Fibroblast of lung (primary cell): ENCODE data around the gene ARMC9. TPM values are rescaled to one million over a fixed set of nuclear protein-coding genes. Genes with fewer than 3 reads are reported as not detected.

ENCODE experiments used
- DNase-seq, 2 donors: peaks; one replicate each; pipeline versions ENCODE4 v3.0.0 to v3.0.0-alpha.2; 2010; ENCODE audit warnings: low read depth in 2 of 2
- H2AFZ ChIP-seq: 2 replicates; pipeline ENCODE4 v1.5.1; 2012; ENCODE audit warnings: low read length, control low read depth, inconsistent platforms
- H3K27ac ChIP-seq: 2 replicates; pipeline ENCODE4 v1.5.1; 2011; ENCODE audit warnings: low read length, control low read depth; ENCODE audit not compliant: insufficient read depth
- H3K27me3 ChIP-seq: 2 replicates; pipeline ENCODE4 v1.5.1; 2011; ENCODE audit warnings: mild to moderate bottlenecking, low read length; ENCODE audit not compliant: control insufficient read depth, insufficient read depth
- H3K36me3 ChIP-seq: 2 replicates; pipeline ENCODE4 v1.5.1; 2011; ENCODE audit warnings: low read length; ENCODE audit not compliant: control insufficient read depth, insufficient read depth
- H3K4me1 ChIP-seq: 2 replicates; pipeline ENCODE4 v1.5.1; 2011; ENCODE audit warnings: low read length; ENCODE audit not compliant: control insufficient read depth, insufficient read depth; ENCODE audit errors: extremely low read depth
- H3K4me2 ChIP-seq: 2 replicates; pipeline ENCODE4 v1.5.1; 2011; ENCODE audit warnings: low read length, control low read depth; ENCODE audit not compliant: insufficient read depth; ENCODE audit errors: extremely low read depth
- H3K4me3 ChIP-seq, 4 experiments: fragments of 200-600 bp in 1 of 4; sonication (generic) in 1 of 4; replicated peaks in 1 of 4; 2 replicates each; pipeline ENCODE4 v1.5.1; 2011 to 2016; ENCODE audit warnings: low read length in 4 of 4, low read depth in 3 of 4, mild to moderate bottlenecking in 3 of 4, control low read depth in 2 of 4, inconsistent platforms in 1 of 4, mixed read lengths in 1 of 4; ENCODE audit not compliant: insufficient read depth in 1 of 4; ENCODE audit errors: control extremely low read depth in 1 of 4
- H3K79me2 ChIP-seq: 2 replicates; pipeline ENCODE4 v1.5.1; 2012; ENCODE audit warnings: mild to moderate bottlenecking, low read length, inconsistent platforms; ENCODE audit not compliant: control insufficient read depth, insufficient read depth
- H3K9ac ChIP-seq: 2 replicates; pipeline ENCODE4 v1.5.1; 2011; ENCODE audit warnings: mild to moderate bottlenecking, low read length, control low read depth; ENCODE audit not compliant: insufficient read depth
- H3K9me3 ChIP-seq: 2 replicates; pipeline ENCODE4 v1.5.1; 2012; ENCODE audit warnings: low read depth, low read length; ENCODE audit not compliant: control insufficient read depth, insufficient read depth
- H4K20me1 ChIP-seq: 2 replicates; pipeline ENCODE4 v1.5.1; 2011; ENCODE audit warnings: low read length; ENCODE audit not compliant: control insufficient read depth, insufficient read depth; ENCODE audit errors: extremely low read depth
- EZH2 ChIP-seq: IDR thresholded peaks from 2 replicates; pipeline ENCODE4 v1.5.1; 2012; ENCODE audit warnings: low read length, control low read depth, mild to moderate bottlenecking; ENCODE audit errors: missing control alignments
- polyA plus RNA-seq, 2 donors: library from polyadenylated mRNA; depleted of rRNA in 1 of 2; stranded (reverse) in 1 of 2; unstranded in 1 of 2; fragments of >200 nt; gene quantifications; 2 replicates each; pipeline ENCODE4 v1.2.1, GENCODE V29; 2011 to 2012; ENCODE audit warnings: missing spikeins in 1 of 2
- total RNA-seq: library from RNA; depleted of rRNA; stranded (reverse); fragments of >200 nt; gene quantifications from 2 replicates; pipeline ENCODE4 v1.2.1, GENCODE V29; 2014
- TF ChIP-seq, protein P1 (sequence below), 2 donors: IDR thresholded peaks in 1 of 2; conservative IDR thresholded peaks in 1 of 2; 1 replicate in 1 of 2; 2 replicates in 1 of 2; pipeline ENCODE4 v1.5.1; 2011 to 2012; ENCODE audit warnings: low read length in 2 of 2, control low read depth in 1 of 2, inconsistent platforms in 1 of 2, low read depth in 1 of 2, mild to moderate bottlenecking in 1 of 2

ARMC9 gene
- total and polyA plus RNA-seq, 2 donors (not counting 1 experiment from before 2014, with no cell fraction given), result 68.4 to 153 TPM

- H4K20me1 ChIP-seq, result no peaks in the 10 kb centered on the region
- H3K4me3 ChIP-seq, result no peak overlapping the region
- no peak overlapping the region for H3K9ac ChIP-seq
- DNase-seq, result no peak
- H3K4me1 ChIP-seq, result no peaks in the 10 kb centered on the region
- no peak overlapping the region for H2AFZ ChIP-seq
- no peak overlapping the region for H3K27ac ChIP-seq
- H3K4me2 ChIP-seq, result no peak overlapping the region
- H3K27me3 ChIP-seq, result no peaks in the 10 kb centered on the region
- H3K9me3 ChIP-seq, result no peaks in the 10 kb centered on the region
- peaks cover 4% of the 10 kb centered on the region for H3K36me3 ChIP-seq
- TF ChIP-seq EZH2, result no peak
- TF ChIP-seq, protein P1, sequence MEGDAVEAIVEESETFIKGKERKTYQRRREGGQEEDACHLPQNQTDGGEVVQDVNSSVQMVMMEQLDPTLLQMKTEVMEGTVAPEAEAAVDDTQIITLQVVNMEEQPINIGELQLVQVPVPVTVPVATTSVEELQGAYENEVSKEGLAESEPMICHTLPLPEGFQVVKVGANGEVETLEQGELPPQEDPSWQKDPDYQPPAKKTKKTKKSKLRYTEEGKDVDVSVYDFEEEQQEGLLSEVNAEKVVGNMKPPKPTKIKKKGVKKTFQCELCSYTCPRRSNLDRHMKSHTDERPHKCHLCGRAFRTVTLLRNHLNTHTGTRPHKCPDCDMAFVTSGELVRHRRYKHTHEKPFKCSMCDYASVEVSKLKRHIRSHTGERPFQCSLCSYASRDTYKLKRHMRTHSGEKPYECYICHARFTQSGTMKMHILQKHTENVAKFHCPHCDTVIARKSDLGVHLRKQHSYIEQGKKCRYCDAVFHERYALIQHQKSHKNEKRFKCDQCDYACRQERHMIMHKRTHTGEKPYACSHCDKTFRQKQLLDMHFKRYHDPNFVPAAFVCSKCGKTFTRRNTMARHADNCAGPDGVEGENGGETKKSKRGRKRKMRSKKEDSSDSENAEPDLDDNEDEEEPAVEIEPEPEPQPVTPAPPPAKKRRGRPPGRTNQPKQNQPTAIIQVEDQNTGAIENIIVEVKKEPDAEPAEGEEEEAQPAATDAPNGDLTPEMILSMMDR (conservative IDR thresholded peaks at IDR 0.05 in 1 of 2, IDR thresholded peaks at IDR 0.05 in 1 of 2; ENCODE audit: low read depth in 1 of 2, low read length in 2 of 2), result no peak
- no peaks in the 10 kb centered on the region for H3K79me2 ChIP-seq
Measured at GRCh38 chr2:231360881-231361371, 162.5 kb downstream of the ARMC9 start.

DNA sequence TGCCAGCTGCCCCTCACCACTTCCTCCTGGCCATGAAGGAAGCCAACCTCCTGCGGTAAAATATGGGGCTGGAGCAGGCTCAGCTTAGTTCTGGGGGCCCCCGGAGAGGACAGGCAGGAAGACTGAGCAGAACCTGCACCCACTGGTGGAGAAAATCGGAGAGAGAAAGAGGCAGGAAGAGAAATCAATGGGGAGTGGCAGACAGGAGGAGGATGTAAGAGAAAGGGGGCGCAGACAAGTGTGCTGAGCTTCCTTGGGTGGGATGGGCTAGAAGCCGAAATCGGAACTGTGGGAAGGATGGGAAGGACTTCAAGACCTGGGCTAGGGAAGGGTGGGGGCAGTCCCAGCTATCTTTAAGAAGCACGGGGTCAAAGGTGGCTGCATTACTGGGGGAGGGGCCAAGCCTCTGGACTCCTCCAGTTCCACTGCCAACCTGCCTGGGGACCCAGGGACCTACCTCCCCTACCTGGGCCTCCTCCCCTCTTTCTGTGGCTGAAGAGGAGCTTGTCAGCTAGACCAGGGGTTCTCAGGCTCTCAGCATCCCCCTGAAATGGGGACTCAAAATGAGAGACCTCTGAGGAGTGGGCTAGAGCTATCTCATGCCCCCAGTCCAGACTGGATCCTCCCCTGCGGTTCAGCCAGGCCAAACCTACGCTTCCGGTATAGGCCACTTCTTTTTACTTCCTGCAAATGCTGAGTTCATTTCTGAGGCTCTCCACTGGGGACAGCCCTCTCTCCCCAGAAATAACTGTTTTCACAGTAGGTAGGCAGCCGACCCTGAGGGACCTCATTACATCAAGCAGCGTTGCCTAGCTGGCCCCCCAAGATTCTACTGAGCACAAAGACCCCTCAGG is 163.5 kb downstream of the ARMC9 start:
- Histone ChIP-seq H3K4me3 (no peak overlapping the region), H3K27me3 (no peaks in the 10 kb centered on the region), H3K9me3 (no peaks in the 10 kb centered on the region), H3K79me2 (no peaks in the 10 kb centered on the region), H3K4me1 (no peaks in the 10 kb centered on the region), H4K20me1 (no peaks in the 10 kb centered on the region), H3K36me3 (peaks cover 4% of the 10 kb centered on the region), H3K4me2 (no peak overlapping the region), H3K27ac (no peak overlapping the region), H2AFZ (no peak overlapping the region), H3K9ac (no peak overlapping the region)
- TF ChIP-seq, protein P1 (conservative IDR thresholded peaks at IDR 0.05 in 1 of 2, IDR thresholded peaks at IDR 0.05 in 1 of 2; ENCODE audit: low read depth in 1 of 2, low read length in 2 of 2), result no peak
- TF ChIP-seq EZH2, result no peak
- no peak for DNase-seq

GRCh38 chr2:231362555-231363184 is 164.2 kb downstream of the ARMC9 start:
- Histone ChIP-seq H2AFZ (no peak overlapping the region), H3K79me2 (no peaks in the 10 kb centered on the region), H3K27ac (no peak overlapping the region), H3K27me3 (no peaks in the 10 kb centered on the region), H4K20me1 (no peaks in the 10 kb centered on the region), H3K36me3 (peaks cover 4% of the 10 kb centered on the region), H3K9ac (no peak overlapping the region), H3K4me2 (no peak overlapping the region), H3K4me1 (no peaks in the 10 kb centered on the region), H3K9me3 (no peaks in the 10 kb centered on the region), H3K4me3 (no peak overlapping the region)
- no peak for DNase-seq
- TF ChIP-seq, protein P1 (conservative IDR thresholded peaks at IDR 0.05 in 1 of 2, IDR thresholded peaks at IDR 0.05 in 1 of 2; ENCODE audit: low read depth in 1 of 2, low read length in 2 of 2), result no peak
- no peak for TF ChIP-seq EZH2
